CD4-positive, alpha-beta memory T cell (primary cell): Measurements from ENCODE around the gene MMS19. TPM values are rescaled to one million over a fixed set of nuclear protein-coding genes. Genes with fewer than 3 reads are reported as not detected.

Experiments used
- CTCF ChIA-PET: fragments of 350-600 bp; sonication (Branson Sonifier 250); formaldehyde crosslinking; loops from one replicate; lab custom pipeline; 2021; ENCODE audit warnings: inconsistent platforms; ENCODE audit not compliant: partially characterized antibody; lab: Charles Lee
- POLR2A ChIA-PET: fragments of 350-600 bp; sonication (Branson Sonifier 250); formaldehyde crosslinking; loops from one replicate; lab custom pipeline; 2021; ENCODE audit not compliant: partially characterized antibody; lab: Charles Lee
- DNase-seq, 5 donors: peaks; one replicate each; pipeline versions ENCODE4 v3.0.0 to v3.0.0-alpha.2; 2020 to 2022; ENCODE audit warnings: mixed read lengths in 1 of 5
- H3K27ac ChIP-seq: one replicate; pipeline ENCODE4 v1.7.0; 2013; ENCODE audit warnings: low read depth, low read length
- H3K27me3 ChIP-seq: 2 replicates; pipeline ENCODE4 v1.7.0; 2013; ENCODE audit warnings: mild to moderate bottlenecking, low read length, moderate library complexity; ENCODE audit not compliant: insufficient read depth
- H3K36me3 ChIP-seq: 2 replicates; pipeline ENCODE4 v1.7.0; 2013; ENCODE audit warnings: mild to moderate bottlenecking, low read length, moderate library complexity; ENCODE audit not compliant: insufficient read depth
- H3K4me1 ChIP-seq: 2 replicates; pipeline ENCODE4 v1.7.0; 2013; ENCODE audit warnings: mild to moderate bottlenecking, low read length, moderate library complexity; ENCODE audit not compliant: insufficient read depth
- H3K4me3 ChIP-seq, 2 donors: one replicate each; pipeline ENCODE4 v1.7.0; 2013; ENCODE audit warnings: low read length in 2 of 2, mild to moderate bottlenecking in 1 of 2
- H3K9me3 ChIP-seq, 2 donors: one replicate each; pipeline ENCODE4 v1.7.0; 2013; ENCODE audit warnings: low read length in 2 of 2, control low read depth in 1 of 2; ENCODE audit not compliant: control insufficient read depth in 1 of 2
- H3K27ac Mint-ChIP-seq, 7 donors: one replicate each; pipeline ENCODE4 v1.8.0; 2020 to 2021; ENCODE audit warnings: mixed read lengths in 7 of 7, mild to moderate bottlenecking in 6 of 7, inconsistent platforms in 3 of 7, moderate library complexity in 3 of 7
- H3K27me3 Mint-ChIP-seq, 2 donors: one replicate each; pipeline ENCODE4 v1.8.0; 2020 to 2021; ENCODE audit warnings: mixed read lengths in 2 of 2
- H3K36me3 Mint-ChIP-seq, 2 donors: one replicate each; pipeline ENCODE4 v1.8.0; 2020 to 2021; ENCODE audit warnings: mixed read lengths in 2 of 2, inconsistent platforms in 1 of 2, mild to moderate bottlenecking in 1 of 2
- H3K4me1 Mint-ChIP-seq, 4 donors: one replicate each; pipeline ENCODE4 v1.8.0; 2020 to 2021; ENCODE audit warnings: mixed read lengths in 4 of 4, mild to moderate bottlenecking in 1 of 4
- H3K4me3 Mint-ChIP-seq, 8 donors: one replicate each; pipeline ENCODE4 v1.8.0; 2020 to 2021; ENCODE audit warnings: mixed read lengths in 8 of 8, mild to moderate bottlenecking in 7 of 8, moderate library complexity in 6 of 8, inconsistent platforms in 3 of 8
- H3K9me3 Mint-ChIP-seq, 8 donors: one replicate each; pipeline ENCODE4 v1.8.0; 2020 to 2021; ENCODE audit warnings: mixed read lengths in 8 of 8, mild to moderate bottlenecking in 5 of 8, inconsistent platforms in 3 of 8, moderate library complexity in 1 of 8
- intact Hi-C: fragments of 100-400 bp; cut with micrococcal nuclease; formaldehyde crosslinking; loops from one replicate; pipeline ENCODE4 v1.15.1; 2023
- polyA plus RNA-seq, 2 donors: library from polyadenylated mRNA; unstranded; fragments of 300-500 nt; fragmentation: Illumina TruSeq; gene quantifications; one replicate each; pipeline ENCODE4 v1.2.3, GENCODE V29; 2021
- total RNA-seq, 2 experiments: library from RNA; stranded (reverse); gene quantifications; one replicate each; pipeline ENCODE4 v1.2.3, GENCODE V29; 2021

MMS19 gene
- total and polyA plus RNA-seq, 4 experiments from 2014 or later, result 35.9 to 111 (median 75.9) TPM

GRCh38 chr10:97508342-97508741 is 10.1 kb upstream of the MMS19 start:
- no peak overlapping the region for H3K4me3 ChIP-seq
- Mint-ChIP-seq H3K4me1 (peaks cover 0 to 3% (median 0%) of the 10 kb centered on the region in 4 donors), H3K36me3 (no peaks in the 10 kb centered on the region), H3K27me3 (peaks cover 3 to 10% of the 10 kb centered on the region in 2 donors), H3K27ac (no peak overlapping the region), H3K9me3 (no peaks in the 10 kb centered on the region), H3K4me3 (no peak overlapping the region)
- H3K4me1 ChIP-seq, result no peaks in the 10 kb centered on the region
- ChIA-PET CTCF (no interaction called here), POLR2A (no interaction called here)
- DNase-seq, result no peak
- H3K27me3 ChIP-seq, result peaks cover under 1% of the 10 kb centered on the region
- H3K9me3 ChIP-seq, result no peaks in the 10 kb centered on the region
- H3K27ac ChIP-seq, result no peak overlapping the region
- H3K36me3 ChIP-seq, result no peaks in the 10 kb centered on the region
- intact Hi-C loops, result no loop called here

- no peaks in the 10 kb centered on the region for H3K4me1 ChIP-seq
- DNase-seq, result no peak
- Mint-ChIP-seq H3K4me3 (no peak overlapping the region), H3K9me3 (peaks cover 0 to 2% (median 0%) of the 10 kb centered on the region in 8 donors), H3K27ac (peak overlapping the region in 1 of 7 donors; percentile 51), H3K4me1 (peaks cover 0 to 2% (median 0%) of the 10 kb centered on the region in 4 donors), H3K36me3 (no peaks in the 10 kb centered on the region), H3K27me3 (peaks cover 3 to 10% of the 10 kb centered on the region in 2 donors)
- intact Hi-C loops, result no loop called here
- ChIA-PET POLR2A (no interaction called here), CTCF (no interaction called here)
- H3K9me3 ChIP-seq, result no peaks in the 10 kb centered on the region
- no peak overlapping the region for H3K27ac ChIP-seq
- peaks cover 3% of the 10 kb centered on the region for H3K27me3 ChIP-seq
- no peaks in the 10 kb centered on the region for H3K36me3 ChIP-seq
- H3K4me3 ChIP-seq, result no peak overlapping the region
Observed at GRCh38 chr10:97506199-97506991, 8.2 kb upstream of the MMS19 start.

GRCh38 chr10:97505152-97505551 is 6.9 kb upstream of the MMS19 start:
- H3K9me3 ChIP-seq, result no peaks in the 10 kb centered on the region
- peaks cover 3% of the 10 kb centered on the region for H3K27me3 ChIP-seq
- no peak overlapping the region for H3K4me3 ChIP-seq
- Mint-ChIP-seq H3K36me3 (no peaks in the 10 kb centered on the region), H3K4me1 (peaks cover 0 to 7% (median 2%) of the 10 kb centered on the region in 4 donors), H3K27ac (no peak overlapping the region), H3K27me3 (peaks cover 9 to 13% of the 10 kb centered on the region in 2 donors), H3K4me3 (no peak overlapping the region), H3K9me3 (peaks cover 0 to 2% (median 0%) of the 10 kb centered on the region in 8 donors)
- intact Hi-C loops, result no loop called here
- ChIA-PET CTCF (no interaction called here), POLR2A (no interaction called here)
- DNase-seq, result no peak
- no peaks in the 10 kb centered on the region for H3K36me3 ChIP-seq
- H3K27ac ChIP-seq, result no peak overlapping the region
- peaks cover under 1% of the 10 kb centered on the region for H3K4me1 ChIP-seq

GRCh38 chr10:97503406-97503805 is 5.2 kb upstream of the MMS19 start:
- Histone ChIP-seq H3K36me3 (no peaks in the 10 kb centered on the region), H3K27me3 (peaks cover 3% of the 10 kb centered on the region), H3K9me3 (no peaks in the 10 kb centered on the region), H3K27ac (no peak overlapping the region), H3K4me3 (no peak overlapping the region), H3K4me1 (peaks cover 10% of the 10 kb centered on the region)
- Mint-ChIP-seq H3K27ac (peak overlapping the region in 1 of 7 donors; percentile 67), H3K4me1 (peaks cover 2 to 10% (median 5%) of the 10 kb centered on the region in 4 donors), H3K27me3 (peaks cover 10 to 12% of the 10 kb centered on the region in 2 donors), H3K4me3 (no peak overlapping the region), H3K9me3 (peaks cover 0 to 2% (median 0%) of the 10 kb centered on the region in 8 donors), H3K36me3 (peaks cover 0 to under 1% of the 10 kb centered on the region in 2 donors)
- POLR2A ChIA-PET, result no interaction called here
- CTCF ChIA-PET, result interaction anchor here (1.7 kb wide), 1 partner anchor 36 kb away, joined by 3 read pairs; no protein-coding TSS in a partner anchor
- intact Hi-C loops, result no loop called here
- DNase-seq, result no peak

GRCh38 chr10:97502916-97503315 is 4.7 kb upstream of the MMS19 start:
- DNase-seq, result no peak
- H3K4me3 ChIP-seq, result no peak overlapping the region
- peaks cover 3% of the 10 kb centered on the region for H3K27me3 ChIP-seq
- no peaks in the 10 kb centered on the region for H3K9me3 ChIP-seq
- H3K36me3 ChIP-seq, result no peaks in the 10 kb centered on the region
- CTCF ChIA-PET, result interaction anchor here (1.0 to 1.7 kb wide), 2 partner anchors 36 to 38 kb away, joined by 3 to 4 read pairs; no protein-coding TSS in a partner anchor
- H3K4me3 Mint-ChIP-seq, result no peak overlapping the region
- peaks cover 0 to 2% (median 0%) of the 10 kb centered on the region in 8 donors for H3K9me3 Mint-ChIP-seq
- H3K4me1 Mint-ChIP-seq, result peaks cover 3 to 11% (median 9%) of the 10 kb centered on the region in 4 donors
- POLR2A ChIA-PET, result no interaction called here
- H3K36me3 Mint-ChIP-seq, result peaks cover 0 to 6% of the 10 kb centered on the region in 2 donors
- peaks cover 12% of the 10 kb centered on the region in 2 donors for H3K27me3 Mint-ChIP-seq
- no peak overlapping the region for H3K27ac Mint-ChIP-seq
- H3K4me1 ChIP-seq, result peaks cover 10% of the 10 kb centered on the region
- H3K27ac ChIP-seq, result no peak overlapping the region
- intact Hi-C loops, result no loop called here

GRCh38 chr10:97500297-97500575 is 2.0 kb upstream of the MMS19 start:
- no peak overlapping the region for H3K27ac ChIP-seq

More at GRCh38 chr10:97500297-97500575, 2.0 kb upstream of the MMS19 start:
- intact Hi-C loops, result no loop called here
- Mint-ChIP-seq H3K9me3 (peaks cover 0 to 2% (median 0%) of the 10 kb centered on the region in 8 donors), H3K4me3 (peak overlapping the region; percentile 59 to 83 (median 71)), H3K27me3 (peaks cover 7 to 8% of the 10 kb centered on the region in 2 donors), H3K4me1 (peaks cover 16 to 36% (median 28%) of the 10 kb centered on the region in 4 donors), H3K27ac (peak overlapping the region in 2 of 7 donors; percentile 43 to 80), H3K36me3 (peaks cover 0 to 12% of the 10 kb centered on the region in 2 donors)
- Histone ChIP-seq H3K36me3 (no peaks in the 10 kb centered on the region), H3K4me3 (no peak overlapping the region), H3K4me1 (peaks cover 34% of the 10 kb centered on the region), H3K27me3 (peaks cover 3% of the 10 kb centered on the region), H3K9me3 (no peaks in the 10 kb centered on the region)
- DNase-seq, result no peak
- ChIA-PET POLR2A (no interaction called here), CTCF (interaction anchor here (0.9 to 1.7 kb wide), 3 partner anchors 34 to 81 kb away, joined by 3 to 4 read pairs (median 3); no protein-coding TSS in a partner anchor)
